Measurements from ENCODE around the gene TOLLIP. TPM values are rescaled to one million over a fixed set of nuclear protein-coding genes. Genes with fewer than 3 reads are reported as not detected.

Gene TOLLIP
- total RNA-seq, 2 experiments from 2014 or later = 29.6 to 45.8 TPM

DNA sequence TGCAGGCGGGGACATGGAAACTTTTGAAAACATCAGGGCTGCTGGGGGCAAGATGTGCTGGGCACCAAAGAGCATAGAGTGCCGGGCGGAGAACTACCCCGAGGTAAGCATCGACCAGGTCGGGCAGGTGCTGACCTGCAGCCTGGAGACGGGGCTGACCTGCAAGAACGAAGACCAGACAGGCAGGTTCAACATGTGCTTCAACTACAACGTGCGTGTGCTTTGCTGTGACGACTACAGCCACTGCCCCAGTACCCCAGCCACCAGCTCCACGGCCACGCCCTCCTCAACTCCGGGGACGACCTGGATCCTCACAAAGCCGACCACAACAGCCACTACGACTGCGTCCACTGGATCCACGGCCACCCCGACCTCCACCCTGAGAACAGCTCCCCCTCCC, 67.1 kb downstream of the TOLLIP start:
- Mint-ChIP-seq H3K4me3 (no peak overlapping the region), H3K4me1 (no peaks in the 10 kb centered on the region), H3K27ac (no peak overlapping the region), H3K27me3 (no peaks in the 10 kb centered on the region), H3K36me3 (ENCODE audit: low read depth) (no peaks in the 10 kb centered on the region), H3K9me3 (ENCODE audit: low read depth) (no peaks in the 10 kb centered on the region)
- DNase-seq = no peak
- CTCF ChIA-PET = no interaction called here
- POLR2A ChIA-PET = no interaction called here
- ATAC-seq = no peak
- intact Hi-C loops (cut with DNase I, micrococcal nuclease) = no loop called here

GRCh38 chr11:1241706-1242105, 67.7 kb downstream of the TOLLIP start:
- Mint-ChIP-seq H3K27me3 (no peaks in the 10 kb centered on the region), H3K4me1 (no peaks in the 10 kb centered on the region), H3K9me3 (ENCODE audit: low read depth) (no peaks in the 10 kb centered on the region), H3K36me3 (ENCODE audit: low read depth) (no peaks in the 10 kb centered on the region), H3K27ac (no peak overlapping the region), H3K4me3 (no peak overlapping the region)
- ChIA-PET POLR2A (no interaction called here), CTCF (interaction anchor here (0.6 kb wide), 1 partner anchor 323 kb away, joined by 3 read pairs; no protein-coding TSS in a partner anchor)
- ATAC-seq (no peak), DNase-seq (no peak)
- intact Hi-C loops (cut with DNase I, micrococcal nuclease) = no loop called here

DNA sequence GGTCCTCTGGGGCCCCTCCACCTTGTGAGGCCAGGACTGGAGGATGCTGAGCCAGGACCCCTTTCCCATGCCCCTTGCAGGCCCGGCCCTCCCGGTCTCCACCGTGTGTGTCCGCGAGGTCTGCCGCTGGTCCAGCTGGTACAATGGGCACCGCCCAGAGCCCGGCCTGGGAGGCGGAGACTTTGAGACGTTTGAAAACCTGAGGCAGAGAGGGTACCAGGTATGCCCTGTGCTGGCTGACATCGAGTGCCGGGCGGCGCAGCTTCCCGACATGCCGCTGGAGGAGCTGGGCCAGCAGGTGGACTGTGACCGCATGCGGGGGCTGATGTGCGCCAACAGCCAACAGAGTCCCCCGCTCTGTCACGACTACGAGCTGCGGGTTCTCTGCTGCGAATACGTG, 68.7 kb downstream of the TOLLIP start:
- intact Hi-C loops (cut with DNase I, micrococcal nuclease) = no loop called here
- Mint-ChIP-seq H3K9me3 (ENCODE audit: low read depth) (no peaks in the 10 kb centered on the region), H3K4me3 (no peak overlapping the region), H3K36me3 (ENCODE audit: low read depth) (no peaks in the 10 kb centered on the region), H3K27me3 (no peaks in the 10 kb centered on the region), H3K4me1 (no peaks in the 10 kb centered on the region), H3K27ac (no peak overlapping the region)
- no peak for ATAC-seq
- CTCF ChIA-PET = no interaction called here
- POLR2A ChIA-PET = no interaction called here
- no peak for DNase-seq

- intact Hi-C loops (cut with DNase I, micrococcal nuclease) = no loop called here
- H3K27ac Mint-ChIP-seq = no peak overlapping the region
- ChIA-PET CTCF (no interaction called here), POLR2A (no interaction called here)
- no peaks in the 10 kb centered on the region for H3K9me3 Mint-ChIP-seq (ENCODE audit: low read depth)
- ATAC-seq (no peak), DNase-seq (no peak)
- H3K4me1 Mint-ChIP-seq = no peaks in the 10 kb centered on the region
- H3K36me3 Mint-ChIP-seq (ENCODE audit: low read depth) = no peaks in the 10 kb centered on the region
- no peak overlapping the region for H3K4me3 Mint-ChIP-seq
- no peaks in the 10 kb centered on the region for H3K27me3 Mint-ChIP-seq
These were observed 69.7 kb downstream of the TOLLIP start for GRCh38 chr11:1239596-1240205.

DNA sequence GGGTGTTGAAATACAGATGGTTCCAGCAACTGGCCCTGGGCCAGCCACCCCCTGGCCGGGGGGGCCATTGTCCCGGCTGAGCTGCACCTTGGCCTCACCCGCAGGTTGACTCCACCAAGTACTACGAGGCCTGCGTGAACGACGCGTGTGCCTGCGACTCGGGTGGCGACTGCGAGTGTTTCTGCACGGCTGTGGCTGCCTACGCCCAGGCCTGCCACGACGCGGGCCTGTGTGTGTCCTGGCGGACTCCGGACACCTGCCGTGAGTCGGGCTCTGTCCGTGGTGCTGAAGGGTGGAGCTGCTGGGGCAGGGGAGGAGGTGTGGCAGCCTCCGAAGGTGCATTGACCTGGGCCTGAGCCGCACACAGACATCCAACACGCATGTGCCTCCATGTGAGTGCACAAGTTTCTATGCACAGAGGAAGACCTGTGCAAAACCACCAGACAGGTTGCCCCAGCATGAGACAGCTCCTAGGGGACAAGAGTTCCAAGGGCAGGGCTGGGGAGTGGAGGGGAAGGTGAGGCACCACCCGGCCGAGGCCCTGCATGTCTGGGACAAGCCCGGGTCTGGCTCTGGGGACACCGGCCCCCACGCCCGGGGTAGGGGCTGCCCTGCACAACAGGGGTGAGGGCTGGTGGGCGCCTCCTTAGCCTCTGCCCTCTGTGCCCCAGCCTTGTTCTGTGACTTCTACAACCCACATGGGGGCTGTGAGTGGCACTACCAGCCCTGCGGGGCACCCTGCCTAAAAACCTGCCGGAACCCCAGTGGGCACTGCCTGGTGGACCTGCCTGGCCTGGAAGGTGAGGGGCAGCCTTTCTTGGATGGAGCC, 70.5 kb downstream of the TOLLIP start:
- CTCF ChIA-PET = interaction anchor here (0.7 kb wide), 1 partner anchor 14 kb away, joined by 3 read pairs; no protein-coding TSS in a partner anchor
- no peaks in the 10 kb centered on the region for H3K36me3 Mint-ChIP-seq (ENCODE audit: low read depth)
- peak; percentile 30 for DNase-seq

DNA sequence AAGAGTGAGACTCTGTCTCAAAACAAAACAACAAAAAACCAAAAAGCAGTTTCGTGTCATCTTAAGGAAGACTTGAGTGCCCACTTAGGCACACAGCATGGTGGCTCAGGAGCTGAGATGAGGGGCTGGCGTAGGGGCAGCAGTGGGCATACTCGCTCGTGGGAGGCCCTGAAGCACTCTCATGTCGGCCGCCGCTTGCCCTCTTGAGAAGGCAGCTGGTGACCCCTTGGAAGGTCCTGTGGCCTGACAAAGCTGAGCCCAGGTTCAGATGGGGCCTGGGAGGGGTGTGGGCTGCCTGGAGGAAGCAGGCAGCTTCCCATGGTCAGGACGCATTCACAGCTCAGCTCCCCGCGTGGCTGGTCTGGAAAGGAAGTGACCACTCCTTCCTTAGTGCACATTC, 71.6 kb downstream of the TOLLIP start:
- ATAC-seq = no peak
- intact Hi-C loops (cut with DNase I, micrococcal nuclease) = no loop called here
- POLR2A ChIA-PET = no interaction called here
- no peak overlapping the region for H3K27ac Mint-ChIP-seq
- no peaks in the 10 kb centered on the region for H3K36me3 Mint-ChIP-seq (ENCODE audit: low read depth)
- DNase-seq = no peak
- no peaks in the 10 kb centered on the region for H3K4me1 Mint-ChIP-seq
- H3K4me3 Mint-ChIP-seq = no peak overlapping the region
- CTCF ChIA-PET = interaction anchor here (0.5 kb wide), 1 partner anchor 454 kb away, joined by 3 read pairs; no protein-coding TSS in a partner anchor
- no peaks in the 10 kb centered on the region for H3K27me3 Mint-ChIP-seq
- no peaks in the 10 kb centered on the region for H3K9me3 Mint-ChIP-seq (ENCODE audit: low read depth)

More for the DNA sequence above, 70.5 kb downstream of the TOLLIP start:
- POLR2A ChIA-PET = interaction anchor here (0.7 kb wide), 1 partner anchor 31 kb away, joined by 3 read pairs; no protein-coding TSS in a partner anchor
- no peaks in the 10 kb centered on the region for H3K4me1 Mint-ChIP-seq
- no peaks in the 10 kb centered on the region for H3K27me3 Mint-ChIP-seq
- H3K9me3 Mint-ChIP-seq (ENCODE audit: low read depth) = no peaks in the 10 kb centered on the region
- no peak overlapping the region for H3K4me3 Mint-ChIP-seq
- no peak for ATAC-seq
- H3K27ac Mint-ChIP-seq = no peak overlapping the region
- intact Hi-C loops (cut with DNase I, micrococcal nuclease) = no loop called here

DNA sequence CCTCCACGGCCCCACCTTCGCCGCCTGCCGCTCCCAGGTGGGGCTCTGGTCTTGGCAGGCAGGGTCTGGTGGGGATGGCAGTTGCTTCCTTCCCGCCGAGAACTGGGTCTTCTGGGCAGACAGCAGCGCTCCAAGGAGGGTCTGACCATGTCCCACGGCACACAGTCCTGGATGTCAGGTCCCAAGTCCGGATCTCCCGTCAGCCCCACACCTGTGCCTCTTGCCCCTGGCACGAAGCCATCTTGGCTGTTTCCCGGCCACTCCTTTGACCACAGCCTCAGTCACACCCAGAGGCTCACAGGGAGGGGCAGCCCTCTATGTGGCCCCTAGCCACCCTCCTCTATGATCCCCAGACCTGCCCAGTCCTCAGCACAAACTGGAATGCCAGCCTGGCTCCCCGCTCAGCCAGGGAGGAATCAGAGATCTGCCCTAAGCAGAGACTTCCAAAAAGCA, 72.3 kb downstream of the TOLLIP start:
- Mint-ChIP-seq H3K4me3 (no peak overlapping the region), H3K36me3 (ENCODE audit: low read depth) (no peaks in the 10 kb centered on the region), H3K27me3 (no peaks in the 10 kb centered on the region), H3K4me1 (no peaks in the 10 kb centered on the region), H3K9me3 (ENCODE audit: low read depth) (no peaks in the 10 kb centered on the region), H3K27ac (no peak overlapping the region)
- ATAC-seq (no peak), DNase-seq (no peak)
- intact Hi-C loops (cut with DNase I, micrococcal nuclease) = no loop called here
- CTCF ChIA-PET = interaction anchor here (0.5 kb wide), 1 partner anchor 454 kb away, joined by 3 read pairs; no protein-coding TSS in a partner anchor
- POLR2A ChIA-PET = no interaction called here

GRCh38 chr11:1236316-1237127, 72.9 kb downstream of the TOLLIP start:
- no peak for ATAC-seq
- CTCF ChIA-PET = no interaction called here
- no peaks in the 10 kb centered on the region for H3K4me1 Mint-ChIP-seq

GRCh38 chr11:1235901-1236315, 73.5 kb downstream of the TOLLIP start:
- CTCF ChIA-PET = no interaction called here
- Mint-ChIP-seq H3K36me3 (ENCODE audit: low read depth) (no peaks in the 10 kb centered on the region), H3K4me3 (no peak overlapping the region), H3K4me1 (no peaks in the 10 kb centered on the region), H3K27ac (no peak overlapping the region), H3K9me3 (ENCODE audit: low read depth) (no peaks in the 10 kb centered on the region), H3K27me3 (no peaks in the 10 kb centered on the region)
- DNase-seq (no peak), ATAC-seq (no peak)
- POLR2A ChIA-PET = no interaction called here
- intact Hi-C loops (cut with DNase I, micrococcal nuclease) = no loop called here

More at GRCh38 chr11:1236316-1237127, 72.9 kb downstream of the TOLLIP start:
- no peaks in the 10 kb centered on the region for H3K27me3 Mint-ChIP-seq
- no peaks in the 10 kb centered on the region for H3K36me3 Mint-ChIP-seq (ENCODE audit: low read depth)
- no peak overlapping the region for H3K27ac Mint-ChIP-seq
- intact Hi-C loops (cut with DNase I, micrococcal nuclease) = no loop called here
- no peak overlapping the region for H3K4me3 Mint-ChIP-seq
- POLR2A ChIA-PET = no interaction called here
- H3K9me3 Mint-ChIP-seq (ENCODE audit: low read depth) = no peaks in the 10 kb centered on the region
- DNase-seq = no peak

GRCh38 chr11:1235306-1235900, 74.0 kb downstream of the TOLLIP start:
- H3K36me3 Mint-ChIP-seq (ENCODE audit: low read depth) = no peaks in the 10 kb centered on the region
- ChIA-PET POLR2A (no interaction called here), CTCF (no interaction called here)
- ATAC-seq (no peak), DNase-seq (no peak)
- no peaks in the 10 kb centered on the region for H3K27me3 Mint-ChIP-seq
- intact Hi-C loops (cut with DNase I, micrococcal nuclease) = no loop called here
- no peak overlapping the region for H3K27ac Mint-ChIP-seq
- no peak overlapping the region for H3K4me3 Mint-ChIP-seq
- no peaks in the 10 kb centered on the region for H3K9me3 Mint-ChIP-seq (ENCODE audit: low read depth)
- no peaks in the 10 kb centered on the region for H3K4me1 Mint-ChIP-seq

DNA sequence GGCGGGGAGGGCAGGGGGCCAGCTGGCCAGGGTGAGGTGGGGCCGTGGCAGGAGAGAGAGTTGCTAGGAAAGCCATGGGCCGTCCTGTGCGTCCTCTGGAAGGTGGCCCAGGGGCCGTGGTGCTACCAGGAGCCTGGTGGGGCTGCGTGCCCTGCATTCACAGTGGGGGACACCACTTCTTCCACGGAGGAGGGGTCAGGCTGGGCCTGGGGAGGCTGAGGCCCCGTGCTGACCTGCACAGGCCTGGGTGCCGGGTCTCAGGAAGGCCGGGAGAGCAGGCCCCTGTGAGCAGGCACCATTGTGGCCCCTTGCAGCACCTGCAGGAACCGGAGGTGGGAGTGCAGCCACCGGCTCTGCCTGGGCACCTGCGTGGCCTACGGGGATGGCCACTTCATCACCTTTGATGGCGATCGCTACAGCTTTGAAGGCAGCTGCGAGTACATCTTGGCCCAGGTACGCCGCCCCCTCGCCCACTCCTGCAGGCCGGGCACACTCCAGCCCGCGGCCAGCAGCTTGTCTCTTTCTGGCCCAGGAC, 74.6 kb downstream of the TOLLIP start:
- Mint-ChIP-seq H3K4me1 (no peaks in the 10 kb centered on the region), H3K27me3 (no peaks in the 10 kb centered on the region), H3K4me3 (no peak overlapping the region), H3K9me3 (ENCODE audit: low read depth) (no peaks in the 10 kb centered on the region), H3K36me3 (ENCODE audit: low read depth) (no peaks in the 10 kb centered on the region), H3K27ac (no peak overlapping the region)
- CTCF ChIA-PET = no interaction called here
- peak; percentile 1 for DNase-seq
- intact Hi-C loops (cut with DNase I, micrococcal nuclease) = no loop called here
- ATAC-seq = no peak
- POLR2A ChIA-PET = no interaction called here
